Spleen (tissue), 7 donors: ENCODE results near the gene AGBL3.

Experiments
- POLR2A ChIP-seq, 3 donors: fragments of 450-650 bp; IDR thresholded peaks; one replicate each; pipeline ENCODE4 v1.5.1; 2017; ENCODE audit warnings: antibody characterized with exemption in 3 of 3, mild to moderate bottlenecking in 1 of 3
- TF ChIP-seq, protein P1 (sequence below), 11 experiments: fragments of 200-600 bp in 7 of 11; fragments of 450-650 bp in 4 of 11; sonication (generic) in 4 of 11; IDR thresholded peaks in 8 of 11; conservative IDR thresholded peaks in 3 of 11; 1 replicate in 7 of 11; 2 replicates in 4 of 11; pipeline versions ENCODE4 v1.4.0 to v1.8.0; 2016 to 2021; ENCODE audit warnings: antibody characterized with exemption in 11 of 11, inconsistent platforms in 4 of 11, mild to moderate bottlenecking in 1 of 11
- donor health status: DM: no; HTN: no; CAD: no; lungs with moderate emphysema.
- donor health status: DM: no; HTN: no; CAD: no.
- donor health status: DM: no; HTN: no; CAD: no.

DNA sequence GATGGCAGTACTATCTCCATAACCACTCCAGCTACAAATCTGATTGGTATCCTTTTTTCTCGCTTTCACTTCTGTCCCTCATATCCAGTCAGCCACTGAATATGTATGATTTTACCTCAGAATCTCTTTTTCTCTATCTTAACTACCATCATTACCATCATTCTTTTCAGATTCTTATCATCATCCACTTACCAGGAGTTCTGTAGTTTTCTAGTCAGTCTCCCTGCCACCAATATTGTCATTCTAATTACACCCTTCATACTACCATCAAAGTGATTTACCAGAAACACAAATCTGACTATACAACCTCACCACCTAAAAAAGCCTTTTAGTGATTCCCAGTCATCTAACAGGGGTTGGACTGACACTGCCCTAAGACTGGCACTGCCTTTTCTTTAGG lies 96.7 kb downstream of the AGBL3 start:
- no peak for TF ChIP-seq POLR2A (IDR thresholded peaks at IDR 0.05)
- TF ChIP-seq, protein P1, sequence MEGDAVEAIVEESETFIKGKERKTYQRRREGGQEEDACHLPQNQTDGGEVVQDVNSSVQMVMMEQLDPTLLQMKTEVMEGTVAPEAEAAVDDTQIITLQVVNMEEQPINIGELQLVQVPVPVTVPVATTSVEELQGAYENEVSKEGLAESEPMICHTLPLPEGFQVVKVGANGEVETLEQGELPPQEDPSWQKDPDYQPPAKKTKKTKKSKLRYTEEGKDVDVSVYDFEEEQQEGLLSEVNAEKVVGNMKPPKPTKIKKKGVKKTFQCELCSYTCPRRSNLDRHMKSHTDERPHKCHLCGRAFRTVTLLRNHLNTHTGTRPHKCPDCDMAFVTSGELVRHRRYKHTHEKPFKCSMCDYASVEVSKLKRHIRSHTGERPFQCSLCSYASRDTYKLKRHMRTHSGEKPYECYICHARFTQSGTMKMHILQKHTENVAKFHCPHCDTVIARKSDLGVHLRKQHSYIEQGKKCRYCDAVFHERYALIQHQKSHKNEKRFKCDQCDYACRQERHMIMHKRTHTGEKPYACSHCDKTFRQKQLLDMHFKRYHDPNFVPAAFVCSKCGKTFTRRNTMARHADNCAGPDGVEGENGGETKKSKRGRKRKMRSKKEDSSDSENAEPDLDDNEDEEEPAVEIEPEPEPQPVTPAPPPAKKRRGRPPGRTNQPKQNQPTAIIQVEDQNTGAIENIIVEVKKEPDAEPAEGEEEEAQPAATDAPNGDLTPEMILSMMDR (IDR thresholded peaks at IDR 0.05 in 8 of 11, conservative IDR thresholded peaks at IDR 0.05 in 3 of 11) = no peak
